GM10847 (cell line): ENCODE data around the gene MRC2.

Experiments
- POLR2A ChIP-seq: IDR thresholded peaks from 2 replicates; pipeline ENCODE4 v1.6.1; 2011; ENCODE audit not compliant: insufficient read length; ENCODE audit errors: extremely low read depth

MRC2 gene

DNA sequence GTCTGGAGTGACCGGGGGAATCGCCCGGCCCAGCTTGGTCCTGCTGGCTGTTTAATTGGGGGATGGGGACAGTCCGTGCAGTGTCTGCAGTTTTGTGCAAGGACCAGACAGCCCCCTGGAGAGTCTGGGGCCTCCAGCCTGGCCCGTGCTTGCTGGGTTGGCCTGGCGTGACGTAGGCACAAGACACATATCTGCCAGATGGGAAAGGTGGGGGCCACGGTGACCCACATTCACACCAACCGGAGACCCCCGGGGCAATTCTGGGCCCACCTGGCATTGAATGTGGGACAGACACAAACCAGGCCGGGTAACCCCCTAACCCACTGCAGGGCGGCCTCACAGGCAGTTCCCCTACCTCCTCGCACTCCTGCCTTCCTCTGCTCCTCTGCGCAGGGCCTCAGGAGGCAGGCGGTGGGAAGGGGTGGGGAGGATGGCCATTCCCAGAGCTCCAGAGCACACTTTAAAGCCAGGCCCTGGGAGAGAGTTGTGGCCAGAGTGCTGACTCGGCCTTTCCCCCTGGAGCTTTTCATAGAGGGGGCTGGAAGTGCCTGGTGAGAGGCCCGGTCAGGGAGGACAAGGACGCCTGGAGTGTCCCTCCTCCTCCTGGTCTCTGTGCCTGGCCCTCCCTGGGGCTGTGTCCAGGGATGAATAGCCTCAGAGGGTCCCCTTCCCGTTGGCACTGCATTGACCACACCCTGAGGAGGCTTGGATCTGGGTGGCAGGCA is 1.5 kb downstream of the MRC2 start:
- no peak for TF ChIP-seq POLR2A

DNA sequence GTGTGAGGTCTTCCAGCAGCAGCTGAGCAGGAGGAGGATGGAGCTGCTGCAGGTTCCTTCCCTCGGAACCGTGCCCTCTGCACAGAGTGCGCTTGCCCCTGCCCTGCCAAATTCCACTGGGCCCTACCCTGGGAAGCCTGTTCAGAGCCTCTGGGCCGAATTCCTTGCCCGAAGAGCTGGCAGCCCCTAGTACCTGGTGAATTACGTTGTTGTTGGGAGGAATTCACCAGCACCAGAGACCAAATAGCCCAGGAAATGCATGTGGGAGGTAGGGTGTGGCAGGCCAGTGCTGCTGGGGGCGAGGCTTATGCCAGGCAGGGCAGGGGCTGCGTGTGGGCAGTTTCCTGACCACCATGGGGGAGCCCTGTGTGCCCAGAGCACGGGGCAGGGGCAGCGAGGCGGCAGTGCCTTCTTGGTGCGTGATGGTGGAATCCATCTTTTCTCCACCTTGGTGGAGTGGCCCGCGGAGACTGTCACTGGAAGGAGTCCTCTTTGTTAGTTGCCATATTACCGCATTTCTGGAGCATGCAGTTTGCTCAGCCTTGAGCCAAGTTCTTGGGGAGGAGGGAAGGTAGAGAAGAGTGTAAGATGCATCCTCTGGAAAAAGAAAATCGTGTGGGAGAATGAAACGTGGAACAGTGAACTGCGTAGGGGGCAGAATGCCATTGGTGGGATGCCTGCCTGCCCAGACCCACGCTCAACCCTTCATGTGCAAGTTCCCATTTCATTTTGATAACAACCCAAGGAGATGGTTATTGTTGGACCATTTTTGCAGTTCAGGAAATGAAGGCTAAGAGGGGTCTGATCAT is 2.3 kb downstream of the MRC2 start:
- TF ChIP-seq POLR2A, result no peak

DNA sequence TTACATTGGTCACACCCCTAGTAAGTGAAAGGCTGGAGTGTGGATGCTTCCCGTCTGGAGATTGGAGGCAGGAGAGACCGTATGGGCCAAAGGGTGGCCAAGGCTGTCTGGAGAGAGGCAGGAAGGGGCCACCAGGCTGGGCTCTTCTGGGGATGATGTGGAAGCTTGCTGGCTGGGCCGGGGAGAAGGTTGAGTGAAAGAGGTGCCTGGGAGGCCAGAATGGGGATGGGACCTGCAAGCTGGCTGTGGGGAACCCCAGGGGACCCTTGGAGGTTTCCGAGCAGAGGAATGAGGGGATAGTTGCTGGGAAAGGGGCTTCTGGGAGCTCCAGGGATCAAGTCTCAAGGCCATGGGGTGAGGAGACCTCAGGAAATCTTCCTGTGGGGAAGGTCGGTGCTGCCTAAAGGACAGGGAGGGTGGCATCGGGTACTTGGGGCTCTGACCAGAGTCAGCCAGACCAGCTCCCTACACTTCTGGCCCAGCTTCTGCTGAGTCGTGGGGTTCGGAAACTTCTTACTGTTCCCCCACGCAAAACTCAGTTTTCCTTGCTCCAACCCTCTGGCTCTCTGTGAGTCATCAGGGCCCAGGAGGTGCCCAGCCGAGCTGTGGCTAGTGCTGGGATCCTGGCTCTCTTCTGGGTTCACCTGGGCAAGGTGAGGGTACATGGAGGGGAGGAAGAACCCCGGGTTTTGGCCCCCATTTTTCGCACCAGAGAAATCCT is 3.1 kb downstream of the MRC2 start:
- no peak for TF ChIP-seq POLR2A

DNA sequence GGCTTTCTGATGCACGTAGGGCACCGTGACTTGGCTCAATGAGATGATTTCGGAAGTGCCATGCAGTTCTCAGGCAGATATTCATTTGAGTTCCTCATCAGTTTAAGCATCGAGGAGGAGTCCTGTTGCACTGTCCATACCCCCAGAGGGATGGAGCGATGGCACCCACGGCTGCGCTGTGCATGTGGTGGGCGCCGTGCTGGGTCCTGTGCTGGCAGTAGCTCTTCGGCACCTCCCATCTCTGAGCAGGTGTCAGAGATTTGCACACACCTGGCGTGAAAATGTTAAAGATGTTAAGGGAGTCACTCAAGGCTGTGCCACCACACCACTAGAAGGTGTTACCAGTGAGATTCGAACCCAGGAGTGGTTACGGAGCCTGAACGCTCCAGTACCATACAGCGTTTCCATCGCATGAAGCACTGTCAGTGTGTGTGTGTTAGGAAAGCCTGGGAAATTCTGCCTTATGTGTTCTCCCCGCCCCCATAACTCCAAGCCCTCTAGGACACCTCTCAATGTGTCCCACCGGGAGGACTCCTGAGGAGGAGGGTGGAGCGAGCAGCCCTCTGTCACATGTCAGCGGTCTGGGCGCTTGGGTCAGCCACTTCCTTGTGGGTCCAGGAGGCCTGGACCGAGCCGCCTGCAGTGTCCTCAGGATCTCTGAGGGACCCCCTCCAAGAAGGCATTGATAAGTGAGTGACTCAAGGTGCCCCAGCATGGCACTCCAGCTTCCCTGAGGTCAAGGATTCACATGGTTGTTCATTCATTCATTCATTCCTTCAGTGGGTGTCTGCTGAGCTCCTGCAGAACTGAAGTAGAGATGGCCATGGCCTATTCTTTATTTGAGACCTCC is 3.8 kb downstream of the MRC2 start:
- no peak for TF ChIP-seq POLR2A

DNA sequence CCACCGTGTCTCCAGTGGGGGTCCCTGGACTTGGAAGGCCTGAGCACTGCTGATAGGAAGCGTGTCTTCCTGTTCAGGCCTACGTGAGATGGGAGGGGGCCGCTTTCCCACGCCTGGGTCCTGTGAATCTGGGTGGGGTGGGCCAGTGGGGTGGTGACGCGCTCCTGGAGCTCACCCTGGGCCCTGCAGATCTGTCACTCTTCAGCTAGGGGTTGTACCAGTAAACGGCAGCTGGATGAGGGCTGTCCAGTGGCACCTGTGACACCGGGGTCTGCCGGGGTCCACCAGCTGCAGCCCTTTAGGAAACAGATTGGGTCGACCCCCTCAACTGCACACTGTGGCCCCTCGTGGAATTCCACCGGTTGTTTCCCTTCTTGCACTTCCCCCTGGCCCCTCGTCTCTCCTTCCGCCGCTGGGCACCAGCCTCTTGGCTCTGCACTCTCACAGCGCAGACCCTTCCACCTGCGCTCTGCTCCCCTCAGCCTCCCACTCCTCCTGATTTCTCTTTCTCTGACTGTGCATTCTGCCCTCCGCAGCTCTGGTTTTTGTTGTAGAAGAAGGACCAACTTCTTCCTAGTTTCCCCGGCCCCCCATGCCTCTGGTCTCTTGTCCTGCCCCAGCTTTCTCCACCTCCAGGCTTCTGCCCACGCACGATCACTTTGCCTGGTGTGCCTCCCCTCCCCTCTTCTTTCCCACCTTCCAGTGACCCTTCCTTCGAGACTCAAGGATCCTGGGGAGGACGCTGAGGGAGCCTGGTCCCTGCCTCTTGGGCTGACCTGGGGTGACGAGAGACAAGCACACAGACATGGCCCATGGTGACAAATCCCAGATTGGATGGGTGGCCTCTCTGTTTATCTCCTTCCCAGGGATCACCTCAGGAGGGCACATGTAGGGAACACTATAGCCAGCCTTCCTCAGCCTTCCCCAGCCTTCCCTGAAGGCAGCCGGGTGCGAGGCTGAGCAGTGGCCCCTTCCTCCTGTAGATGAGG is 4.8 kb downstream of the MRC2 start:
- TF ChIP-seq POLR2A, result no peak

DNA sequence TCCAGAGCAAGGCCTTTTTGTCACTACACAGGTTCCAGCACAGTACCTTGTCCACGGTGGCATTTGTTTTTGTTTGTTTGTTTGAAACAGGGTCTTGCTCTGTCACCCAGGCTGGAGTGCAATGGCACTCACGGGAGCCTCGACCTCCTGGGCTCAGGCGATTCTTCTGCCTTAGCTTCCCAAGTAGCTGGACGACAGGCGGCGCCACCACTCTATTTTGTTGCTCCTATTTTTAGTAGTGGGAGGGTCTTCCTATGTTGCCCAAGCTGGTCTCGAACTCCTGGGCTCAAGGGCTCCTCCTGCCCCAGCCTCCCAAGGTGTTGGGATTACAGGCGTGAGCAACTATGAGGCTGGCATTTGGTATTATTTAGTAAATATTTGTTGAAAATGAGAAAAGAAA is 10.3 kb downstream of the MRC2 start:
- no peak for TF ChIP-seq POLR2A

DNA sequence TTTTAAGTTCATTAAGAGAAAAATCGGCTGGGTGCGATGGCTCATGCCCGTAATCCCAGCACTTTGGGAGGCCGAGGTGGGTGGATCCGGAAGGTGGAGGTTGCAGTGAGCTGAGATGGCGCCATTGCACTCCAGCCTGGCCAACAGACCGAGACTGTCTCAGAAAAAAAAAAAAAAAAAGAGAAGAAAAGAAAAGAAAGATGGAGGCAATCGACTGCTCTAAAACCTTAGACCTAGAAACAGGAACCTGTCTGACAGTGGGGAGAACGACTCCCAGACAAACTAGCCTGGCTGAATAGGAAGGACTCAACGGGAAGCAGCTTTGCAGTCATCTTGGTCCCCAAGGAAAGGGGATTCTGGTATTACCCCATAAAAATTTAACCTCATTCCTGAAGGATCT is 13.7 kb downstream of the MRC2 start:
- no peak for TF ChIP-seq POLR2A

DNA sequence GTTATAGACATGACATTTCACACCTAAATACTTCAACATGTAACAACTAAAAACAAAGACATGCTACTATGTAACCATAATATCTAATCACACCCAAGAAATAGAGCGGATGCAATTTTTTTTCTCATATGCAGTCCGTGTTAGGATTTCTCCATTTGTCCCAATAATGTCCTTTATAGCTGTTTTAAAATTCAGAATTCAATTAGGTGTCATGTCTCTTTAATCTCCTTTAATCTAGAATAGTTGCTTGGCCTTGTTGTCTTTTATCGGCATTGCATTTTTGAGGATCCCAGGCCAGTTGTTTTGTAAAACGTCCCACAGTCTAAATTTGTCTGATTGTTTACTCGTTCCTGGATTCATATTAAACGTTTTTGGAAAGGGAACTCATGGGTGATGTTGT is 14.5 kb downstream of the MRC2 start:
- TF ChIP-seq POLR2A, result no peak

DNA sequence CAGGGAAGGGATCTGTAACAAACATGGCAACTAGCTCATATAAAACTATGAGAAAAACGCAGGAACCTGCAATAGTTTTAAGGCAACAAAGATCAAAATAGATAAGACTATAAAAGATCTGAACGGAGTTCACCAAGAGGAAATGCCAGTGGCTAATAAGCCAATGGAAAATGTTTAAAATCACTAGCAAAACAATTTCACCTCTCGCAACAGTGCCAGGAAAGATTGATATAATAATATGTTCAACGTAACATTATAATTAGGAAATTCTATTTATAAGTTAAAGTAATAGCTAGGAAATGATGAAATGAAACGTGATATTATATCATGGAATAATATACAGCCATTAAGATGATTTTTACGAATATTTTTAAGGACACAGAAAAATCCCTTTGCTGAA is 16.0 kb downstream of the MRC2 start:
- TF ChIP-seq POLR2A, result no peak

DNA sequence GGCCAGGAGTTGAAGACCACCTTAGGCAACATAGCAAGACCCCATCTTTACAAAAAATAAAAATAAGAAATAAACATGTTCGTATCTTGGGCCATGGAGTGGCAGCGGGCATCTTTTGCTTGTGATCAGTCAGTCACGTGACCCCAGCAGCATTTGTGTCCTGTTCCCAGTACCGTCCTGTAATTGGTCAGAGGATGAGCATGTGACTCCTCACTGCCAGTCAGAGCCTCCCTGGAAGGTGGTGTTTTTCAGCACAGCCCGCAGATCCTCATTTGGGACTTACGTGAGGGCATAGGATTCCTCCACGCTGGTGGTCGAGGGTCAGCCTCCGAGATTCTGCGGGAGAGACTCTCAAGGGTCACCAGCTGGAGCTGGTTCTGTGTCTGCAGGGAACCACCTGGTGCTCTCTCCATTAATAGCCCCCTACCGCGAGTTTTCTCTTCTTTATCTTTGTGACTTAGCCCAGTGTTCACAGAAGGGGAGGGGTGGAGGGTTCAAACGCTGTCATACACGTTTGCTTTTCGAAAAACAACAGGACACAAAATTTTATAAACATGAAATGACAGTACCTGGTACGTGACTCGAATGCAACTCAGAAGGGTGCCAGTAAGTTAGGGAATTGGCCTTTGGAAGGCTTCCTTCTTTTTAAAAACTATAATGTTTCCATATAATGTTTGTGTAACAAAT is 17.2 kb downstream of the MRC2 start:
- no peak for TF ChIP-seq POLR2A

DNA sequence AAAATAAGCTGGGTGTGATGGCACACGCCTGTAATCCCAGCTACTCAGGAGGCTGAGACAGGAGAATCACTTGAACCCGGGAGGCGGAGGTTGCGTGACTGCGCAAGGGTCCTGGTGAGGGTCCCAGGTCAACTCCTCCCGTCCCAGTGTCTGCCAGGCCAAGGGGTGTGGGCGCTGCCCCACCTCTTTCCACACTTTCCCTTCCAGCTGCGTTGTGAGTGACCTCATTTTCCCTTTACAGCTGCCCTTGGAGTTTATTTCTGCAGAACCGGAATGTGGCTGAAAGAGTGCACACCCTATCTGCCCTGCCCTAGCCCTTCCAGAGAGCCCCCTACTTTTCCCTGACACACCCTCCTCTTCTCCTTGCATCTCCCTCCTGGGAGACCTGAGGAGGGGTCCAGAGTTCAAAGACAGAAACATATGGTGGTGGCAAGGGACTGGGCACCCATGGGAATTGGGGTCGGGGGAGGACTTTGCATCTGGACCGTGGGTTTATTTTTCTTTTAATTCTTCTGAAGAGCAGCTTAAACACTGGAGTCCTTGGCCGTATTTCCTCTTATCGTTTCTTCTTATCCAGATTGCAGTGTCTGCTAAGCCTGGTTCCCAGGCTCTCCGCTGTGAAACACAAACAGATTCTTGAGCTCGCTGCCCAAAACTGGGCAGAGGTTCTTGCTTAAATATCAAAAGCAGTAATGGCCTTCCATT is 20.9 kb downstream of the MRC2 start:
- TF ChIP-seq POLR2A, result no peak

DNA sequence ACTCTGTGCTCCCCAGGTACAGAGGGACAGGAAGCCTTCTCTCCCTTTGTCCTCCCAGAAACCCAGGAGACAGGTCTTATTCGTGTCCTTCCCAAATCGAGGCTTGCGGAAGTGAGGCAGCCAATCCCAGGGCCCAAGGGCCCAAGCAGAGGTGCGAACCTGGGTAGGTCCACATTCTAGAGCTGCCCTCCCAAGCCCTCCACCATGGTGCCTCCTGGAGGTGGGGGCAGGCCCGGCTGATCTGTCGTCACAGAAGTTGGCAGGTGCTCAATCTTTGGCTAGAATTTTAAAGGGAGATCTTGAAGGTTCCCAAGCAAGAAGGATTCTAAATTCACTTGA is 21.5 kb downstream of the MRC2 start:
- TF ChIP-seq POLR2A, result no peak

DNA sequence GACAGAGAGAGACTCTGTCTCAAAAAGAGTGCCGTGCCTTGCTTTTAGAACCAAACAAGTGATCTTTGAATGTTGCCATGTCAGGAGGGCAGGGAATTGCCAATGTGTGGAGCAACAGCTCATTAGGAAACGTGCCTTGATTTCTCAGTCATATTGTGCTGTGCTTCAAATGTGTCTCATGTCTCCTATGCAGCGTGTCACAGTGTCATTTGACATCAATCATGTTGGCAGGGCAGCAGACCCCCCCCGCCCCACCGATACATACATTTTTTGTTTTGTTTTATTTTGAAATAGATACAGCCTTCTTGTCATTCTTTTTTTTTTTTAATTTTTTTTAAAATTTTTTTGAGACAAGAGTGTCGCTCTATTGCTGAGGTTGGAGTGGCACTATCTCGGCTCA is 22.1 kb downstream of the MRC2 start:
- no peak for TF ChIP-seq POLR2A
